RWPE1 (cell line): ENCODE results near the gene RANBP17.
"Not testable (repeated sequence)": the region's sequence is repeated elsewhere in the genome, so short reads cannot be mapped to it uniquely, and the experiment has no call there.

Experiments
- CTCF ChIA-PET: fragments of 350-600 bp; sonication (Branson Sonifier 250); formaldehyde crosslinking; extraction: SDS; loops from one replicate; lab custom pipeline; 2021; lab: Yijun Ruan, JAX
- POLR2A ChIA-PET: fragments of 400-600 bp; formaldehyde crosslinking; extraction: SDS; loops from one replicate; lab custom pipeline; 2020; ENCODE audit warnings: antibody characterized with exemption; ENCODE audit not compliant: low non-redundant PET; lab: Yijun Ruan, JAX
- DNase-seq: peaks from one replicate; pipeline ENCODE4 v3.0.0; 2012; ENCODE audit warnings: low spot score
- H3K27ac ChIP-seq: fragments of 450-650 bp; 2 replicates; pipeline ENCODE4 v1.5.1; 2017
- CTCF ChIP-seq: fragments of 450-650 bp; conservative IDR thresholded peaks from 2 replicates; pipeline ENCODE4 v1.5.1; 2017; ENCODE audit warnings: low read depth, mild to moderate bottlenecking

RANBP17 gene

GRCh38 chr5:171162165-171162564, 300.3 kb downstream of the RANBP17 start:
- ChIA-PET POLR2A (no interaction called here), CTCF (interaction anchor here (0.6 to 1.0 kb wide), 5 partner anchors 46 to 1487 kb away, joined by 3 to 6 read pairs (median 3); no protein-coding TSS in a partner anchor)
- DNase-seq = no peak
- H3K27ac ChIP-seq = no peak overlapping the region
- TF ChIP-seq CTCF = no peak

- CTCF ChIA-PET = interaction anchor here (0.6 to 1.0 kb wide), 5 partner anchors 46 to 1487 kb away, joined by 3 to 6 read pairs (median 3); no protein-coding TSS in a partner anchor
- DNase-seq = peak; percentile 8
- H3K27ac ChIP-seq = no peak overlapping the region
- POLR2A ChIA-PET = no interaction called here
- TF ChIP-seq CTCF = peak; percentile 18; the same call in 1 of the 2 replicates
These were observed 300.8 kb downstream of the RANBP17 start for GRCh38 chr5:171162596-171162995.

GRCh38 chr5:171166766-171167165, 304.9 kb downstream of the RANBP17 start:
- ChIA-PET CTCF (no interaction called here), POLR2A (no interaction called here)
- no peak for TF ChIP-seq CTCF
- no peak overlapping the region for H3K27ac ChIP-seq
- DNase-seq = no peak

GRCh38 chr5:171168171-171168570, 306.4 kb downstream of the RANBP17 start:
- DNase-seq = no peak
- TF ChIP-seq CTCF = no peak
- ChIA-PET POLR2A (no interaction called here), CTCF (no interaction called here)
- no peak overlapping the region for H3K27ac ChIP-seq

GRCh38 chr5:171174960-171175359, 313.1 kb downstream of the RANBP17 start:
- H3K27ac ChIP-seq, DNase-seq, POLR2A ChIA-PET: not testable (repeated sequence)
- CTCF ChIA-PET = interaction anchor here (0.6 kb wide), 1 partner anchor 12 kb away, joined by 3 read pairs; no protein-coding TSS in a partner anchor

- H3K27ac ChIP-seq = no peak overlapping the region
- TF ChIP-seq CTCF = no peak
- POLR2A ChIA-PET = no interaction called here
- CTCF ChIA-PET = interaction anchor here (0.6 kb wide), 2 partner anchors 12 to 168 kb away, joined by 3 to 4 read pairs; no protein-coding TSS in a partner anchor
- DNase-seq = no peak
These were observed 313.9 kb downstream of the RANBP17 start for GRCh38 chr5:171175746-171176145.

- CTCF ChIA-PET = interaction anchor here (0.6 kb wide), 1 partner anchor 262 kb away, joined by 3 read pairs; no protein-coding TSS in a partner anchor
- POLR2A ChIA-PET, DNase-seq, H3K27ac ChIP-seq: not testable (repeated sequence)
These were observed 316.4 kb downstream of the RANBP17 start for GRCh38 chr5:171178190-171178589.

GRCh38 chr5:171188016-171188415, 326.2 kb downstream of the RANBP17 start:
- TF ChIP-seq CTCF = no peak
- no peak overlapping the region for H3K27ac ChIP-seq
- no peak for DNase-seq
- ChIA-PET POLR2A (no interaction called here), CTCF (no interaction called here)
